PC-3 (cell line): ENCODE results near the gene TNK2. TPM values are rescaled to one million over a fixed set of nuclear protein-coding genes. Genes with fewer than 3 reads are reported as not detected.
"Not testable (repeated sequence)": the region's sequence is repeated elsewhere in the genome, so short reads cannot be mapped to it uniquely, and the experiment has no call there.

Experiments used
- ATAC-seq: fragments of 200-7000 bp; cut with Tn5 transposase; 2 replicates; pipeline ENCODE4 v1.9.1; 2020; ENCODE audit warnings: mild to moderate bottlenecking, moderate library complexity
- BruUV-seq: library from RNA; stranded (reverse); fragments of 400-500 nt; replicated peaks from 2 replicates; lab custom pipeline; 2021; lab: Mats Ljungman, UMichigan
- CTCF ChIA-PET: fragments of 300-600 bp; sonication (Branson Sonifier 250); formaldehyde crosslinking; loops from one replicate; lab custom pipeline; 2022; ENCODE audit warnings: antibody characterized with exemption; lab: Charles Lee
- POLR2A ChIA-PET: fragments of 300-600 bp; sonication (Branson Sonifier 250); formaldehyde crosslinking; loops from one replicate; lab custom pipeline; 2022; ENCODE audit warnings: antibody characterized with exemption; ENCODE audit not compliant: unreplicated experiment; lab: Charles Lee
- DNase-seq: peaks from one replicate; pipeline ENCODE4 v3.0.0-alpha.2; 2015
- H2AFZ ChIP-seq: fragments of 300-600 bp; sonication (generic); 2 replicates; pipeline ENCODE4 v1.6.0; 2016; ENCODE audit warnings: antibody characterized with exemption, low read length
- H3F3A ChIP-seq: fragments of 300-600 bp; sonication (generic); one replicate; pipeline ENCODE4 v1.6.0; 2017; ENCODE audit warnings: antibody characterized with exemption, low read length, control low read depth, mild to moderate bottlenecking; ENCODE audit not compliant: unreplicated experiment
- H3K27ac ChIP-seq: fragments of 300-600 bp; sonication (generic); 2 replicates; pipeline ENCODE4 v1.5.1; 2016; ENCODE audit warnings: mild to moderate bottlenecking, low read length
- H3K27me3 ChIP-seq: fragments of 300-600 bp; sonication (generic); 2 replicates; pipeline ENCODE4 v1.6.1; 2016; ENCODE audit warnings: low read length, mixed read lengths
- H3K36me3 ChIP-seq: fragments of 300-600 bp; sonication (generic); 2 replicates; pipeline ENCODE4 v1.6.1; 2016; ENCODE audit warnings: low read depth, mixed run types, low read length, mixed read lengths
- H3K4me1 ChIP-seq: fragments of 300-600 bp; sonication (generic); 2 replicates; pipeline ENCODE4 v1.5.1; 2016; ENCODE audit warnings: low read length; ENCODE audit not compliant: insufficient read depth
- H3K4me2 ChIP-seq: fragments of 300-600 bp; sonication (generic); 2 replicates; pipeline ENCODE4 v1.6.0; 2016; ENCODE audit warnings: low read length
- H3K4me3 ChIP-seq: fragments of 300-600 bp; sonication (generic); 2 replicates; pipeline ENCODE4 v1.5.1; 2016; ENCODE audit warnings: mild to moderate bottlenecking, low read length, mixed read lengths
- H3K79me2 ChIP-seq: fragments of 300-600 bp; sonication (generic); 2 replicates; pipeline ENCODE4 v1.6.1; 2017; ENCODE audit warnings: low read length, mixed read lengths
- H3K9ac ChIP-seq: fragments of 300-600 bp; sonication (generic); 2 replicates; pipeline ENCODE4 v1.6.0; 2016; ENCODE audit warnings: mild to moderate bottlenecking, low read length
- H3K9me2 ChIP-seq: fragments of 300-600 bp; sonication (generic); replicated peaks from 2 replicates; pipeline ENCODE4 v1.6.1; 2016; ENCODE audit warnings: mixed run types, low read length, mixed read lengths
- H3K9me3 ChIP-seq: fragments of 300-600 bp; sonication (generic); 2 replicates; pipeline ENCODE4 v1.6.1; 2016; ENCODE audit warnings: low read length, mixed read lengths
- H4K20me1 ChIP-seq: fragments of 300-600 bp; sonication (generic); 2 replicates; pipeline ENCODE4 v1.6.1; 2016; ENCODE audit warnings: low read length, mixed read lengths
- EZH2 ChIP-seq: fragments of 300-600 bp; sonication (generic); IDR thresholded peaks from one replicate; pipeline ENCODE4 v1.6.1; 2017; ENCODE audit warnings: antibody characterized with exemption, mild to moderate bottlenecking, low read length; ENCODE audit not compliant: unreplicated experiment
- EZH2phosphoT487 ChIP-seq: fragments of 300-600 bp; sonication (generic); IDR thresholded peaks from 2 replicates; pipeline ENCODE4 v1.6.1; 2018; ENCODE audit warnings: mild to moderate bottlenecking, antibody characterized with exemption, low read length, borderline replicate concordance
- intact Hi-C: fragments of 100-400 bp; cut with micrococcal nuclease; formaldehyde crosslinking; loops from 2 replicates; pipeline ENCODE4 v1.9.0; 2023
- total RNA-seq: library from RNA; depleted of rRNA; stranded (reverse); fragments of >200 nt; gene quantifications from 2 replicates; pipeline ENCODE4 v1.2.3, GENCODE V29; 2014

The TNK2 gene
- total RNA-seq, 1 experiment from 2014 or later = 49.3 TPM

DNA sequence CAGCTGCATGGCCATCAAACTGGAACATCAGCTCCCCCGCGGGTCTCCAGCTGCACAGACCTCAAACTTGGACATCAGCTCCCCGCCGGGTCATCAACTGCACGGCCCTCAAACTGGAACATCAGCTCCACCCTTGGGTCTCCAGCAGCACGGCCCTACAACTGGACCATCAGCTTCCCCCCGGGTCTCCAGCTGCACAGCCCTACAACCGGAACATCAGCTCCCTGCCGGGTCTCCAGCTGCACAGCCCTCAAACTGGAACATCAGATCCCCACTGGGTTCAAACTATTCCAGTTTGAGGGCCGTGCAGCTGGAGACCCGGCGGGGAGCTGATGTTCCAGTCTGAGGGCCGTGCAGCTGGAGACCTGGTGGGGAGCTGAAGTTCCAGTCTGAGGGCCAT lies 32.5 kb upstream of the TNK2 start:
- H3K4me1 ChIP-seq, H3K9ac ChIP-seq, BruUV-seq, H3K9me2 ChIP-seq, H3K9me3 ChIP-seq, H2AFZ ChIP-seq, H3K36me3 ChIP-seq, H3K27me3 ChIP-seq, H3K79me2 ChIP-seq, DNase-seq, H4K20me1 ChIP-seq, ATAC-seq, intact Hi-C loops, CTCF ChIA-PET, H3K4me3 ChIP-seq, H3F3A ChIP-seq, H3K4me2 ChIP-seq, H3K27ac ChIP-seq: not testable (repeated sequence)
- POLR2A ChIA-PET = interaction anchor here (0.6 kb wide), 1 partner anchor 373 kb away, joined by 8 read pairs; no protein-coding TSS in a partner anchor

DNA sequence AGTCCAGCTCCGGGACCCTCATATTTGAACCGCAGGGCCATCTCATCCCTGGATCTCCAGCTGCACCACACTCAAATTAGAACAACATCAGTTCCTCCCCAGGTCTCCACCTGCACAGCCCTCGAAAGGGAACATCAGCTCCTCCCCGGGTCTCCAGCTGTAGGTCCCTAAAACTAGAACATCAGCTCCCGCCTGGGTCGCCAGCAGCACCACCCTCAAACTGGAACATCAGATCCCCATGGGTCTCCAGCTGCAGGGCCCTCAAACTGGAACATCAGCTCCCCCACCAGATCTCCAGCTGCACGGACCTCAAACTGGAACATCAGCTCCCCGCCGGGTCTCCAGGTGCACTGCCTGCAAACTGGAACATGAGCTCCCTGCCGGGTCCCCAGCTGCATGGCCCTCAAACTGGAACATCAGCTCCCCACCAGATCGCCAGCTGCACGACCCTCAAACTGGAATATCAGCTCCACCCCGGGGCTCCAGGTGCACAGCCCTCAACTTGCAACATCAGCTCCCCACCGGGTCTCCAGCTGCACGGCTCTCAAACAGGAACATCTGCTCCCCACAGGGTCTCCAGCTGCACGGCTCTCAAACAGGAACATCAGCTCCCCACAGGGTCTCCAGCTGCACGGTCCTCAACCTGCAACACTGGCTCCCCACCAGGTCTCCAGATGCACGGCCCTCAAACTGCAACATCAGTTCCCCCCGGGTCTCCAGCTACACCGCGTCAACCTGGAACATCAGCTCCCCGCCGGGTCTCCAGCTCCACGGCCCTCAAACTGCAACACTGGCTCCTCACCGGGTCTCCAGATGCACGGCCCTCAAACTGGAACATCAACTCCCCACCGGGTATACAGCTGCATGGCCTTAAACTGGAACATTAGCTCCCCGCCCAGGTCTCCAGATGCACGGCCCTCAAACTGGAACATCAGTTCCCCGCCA lies 31.4 kb upstream of the TNK2 start:
- H3K9ac ChIP-seq, H3F3A ChIP-seq, H3K9me2 ChIP-seq, H2AFZ ChIP-seq, DNase-seq, H3K9me3 ChIP-seq, POLR2A ChIA-PET, H3K4me1 ChIP-seq, ATAC-seq, H3K27ac ChIP-seq, H3K79me2 ChIP-seq, H4K20me1 ChIP-seq, H3K36me3 ChIP-seq, H3K27me3 ChIP-seq, H3K4me3 ChIP-seq, CTCF ChIA-PET, BruUV-seq, intact Hi-C loops, H3K4me2 ChIP-seq: not testable (repeated sequence)

DNA sequence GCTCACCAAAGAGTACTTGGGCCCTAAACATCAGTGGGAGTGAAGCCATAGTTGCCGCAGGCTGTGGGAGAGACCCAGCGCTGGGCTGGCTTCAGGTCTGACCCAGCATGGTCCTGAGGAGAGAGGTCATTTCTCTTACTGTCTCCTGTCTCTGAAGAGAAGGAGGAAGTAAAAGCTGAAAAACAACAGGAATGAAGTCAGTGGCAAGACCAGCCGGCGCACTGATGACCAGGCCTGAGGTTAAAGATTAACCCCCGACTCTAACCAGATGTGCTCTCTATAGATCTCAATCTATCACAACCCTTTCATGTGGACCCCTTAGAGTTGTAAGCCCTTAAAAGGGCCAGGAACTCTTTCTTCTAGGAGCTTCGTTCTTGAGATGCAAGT lies 24.7 kb upstream of the TNK2 start:
- H3K9me3 ChIP-seq, POLR2A ChIA-PET, H3K79me2 ChIP-seq, BruUV-seq, H4K20me1 ChIP-seq, H3F3A ChIP-seq, H3K4me1 ChIP-seq, ATAC-seq, H3K27me3 ChIP-seq, H3K4me2 ChIP-seq, H3K9me2 ChIP-seq, H3K4me3 ChIP-seq, H3K36me3 ChIP-seq, DNase-seq, H2AFZ ChIP-seq, CTCF ChIA-PET, intact Hi-C loops, H3K9ac ChIP-seq, H3K27ac ChIP-seq: not testable (repeated sequence)

DNA sequence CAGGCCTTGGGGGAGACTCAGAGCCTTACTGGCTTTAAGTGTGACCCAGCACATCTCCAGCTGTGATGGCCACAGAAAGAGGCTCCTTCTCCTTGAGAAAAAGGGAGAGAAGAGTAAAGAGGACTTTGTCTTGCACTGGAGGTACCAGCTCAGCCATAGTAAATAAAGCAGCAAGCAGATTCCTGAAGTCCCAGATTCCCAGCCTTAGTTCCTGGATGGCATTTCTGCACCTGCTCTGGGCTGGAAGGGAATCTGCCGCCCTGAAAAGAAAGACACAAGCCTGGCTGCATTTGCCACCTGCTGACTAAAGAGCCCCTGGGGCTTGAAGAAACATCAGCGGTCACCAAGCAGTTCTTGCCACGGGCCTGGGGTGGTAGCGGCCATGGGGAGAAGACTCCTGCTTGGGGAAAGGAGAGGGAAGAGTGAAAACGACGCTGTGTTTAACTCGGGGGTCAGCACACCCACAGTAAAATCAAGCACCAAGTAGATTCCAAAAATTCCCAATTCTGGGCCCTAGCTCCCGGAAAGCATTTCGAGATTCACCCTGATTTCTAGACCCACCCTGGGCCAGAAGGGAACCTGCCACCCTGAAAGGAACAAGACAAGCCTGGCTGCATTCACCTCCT lies 24.2 kb upstream of the TNK2 start:
- H3K9ac ChIP-seq = no peak overlapping the region
- no TSS peak for BruUV-seq
- H3K27me3 ChIP-seq = no peaks in the 10 kb centered on the region
- H3K36me3 ChIP-seq = no peaks in the 10 kb centered on the region
- H3K9me3 ChIP-seq = no peaks in the 10 kb centered on the region
- H3K4me1 ChIP-seq = no peaks in the 10 kb centered on the region
- no peak overlapping the region for H3K4me3 ChIP-seq
- no peak overlapping the region for H3K27ac ChIP-seq
- intact Hi-C loops = no loop called here
- TF ChIP-seq EZH2 (no peak), EZH2phosphoT487 (no peak)
- no peaks in the 10 kb centered on the region for H3F3A ChIP-seq
- H4K20me1 ChIP-seq = no peaks in the 10 kb centered on the region
- H3K79me2 ChIP-seq = no peaks in the 10 kb centered on the region
- POLR2A ChIA-PET = no interaction called here
- DNase-seq (no peak), ATAC-seq (no peak)
- no peak overlapping the region for H3K4me2 ChIP-seq
- CTCF ChIA-PET = no interaction called here
- H2AFZ ChIP-seq = no peak overlapping the region
- no peaks in the 10 kb centered on the region for H3K9me2 ChIP-seq
